HG03457 (cell line): ENCODE results near the gene SMC4.
"Not testable (repeated sequence)": the region's sequence is repeated elsewhere in the genome, so short reads cannot be mapped to it uniquely, and the experiment has no call there.

ENCODE experiments used
- ATAC-seq: cut with Tn5 transposase; IDR thresholded peaks from one replicate; pipeline ENCODE4 v1.9.1; 2021; ENCODE audit warnings: moderate number of reproducible peaks; ENCODE audit not compliant: unreplicated experiment

The SMC4 gene

GRCh38 chr3:160399125-160400029 is at the start of gene SMC4, which contains the start of gene IFT80:
SMC4 (plus strand) TSS chr3:160399650; CDS start chr3:160400827, 1,177 bp downstream.
IFT80 (minus strand) TSS chr3:160399225; CDS start chr3:160384600, 14,625 bp downstream.
- ATAC-seq: peak; percentile 91

GRCh38 chr3:160355826-160356225 is 43.6 kb upstream of the SMC4 start:
- no peak for ATAC-seq

GRCh38 chr3:160362896-160363295 is 36.6 kb upstream of the SMC4 start:
- not testable (repeated sequence) for ATAC-seq

DNA sequence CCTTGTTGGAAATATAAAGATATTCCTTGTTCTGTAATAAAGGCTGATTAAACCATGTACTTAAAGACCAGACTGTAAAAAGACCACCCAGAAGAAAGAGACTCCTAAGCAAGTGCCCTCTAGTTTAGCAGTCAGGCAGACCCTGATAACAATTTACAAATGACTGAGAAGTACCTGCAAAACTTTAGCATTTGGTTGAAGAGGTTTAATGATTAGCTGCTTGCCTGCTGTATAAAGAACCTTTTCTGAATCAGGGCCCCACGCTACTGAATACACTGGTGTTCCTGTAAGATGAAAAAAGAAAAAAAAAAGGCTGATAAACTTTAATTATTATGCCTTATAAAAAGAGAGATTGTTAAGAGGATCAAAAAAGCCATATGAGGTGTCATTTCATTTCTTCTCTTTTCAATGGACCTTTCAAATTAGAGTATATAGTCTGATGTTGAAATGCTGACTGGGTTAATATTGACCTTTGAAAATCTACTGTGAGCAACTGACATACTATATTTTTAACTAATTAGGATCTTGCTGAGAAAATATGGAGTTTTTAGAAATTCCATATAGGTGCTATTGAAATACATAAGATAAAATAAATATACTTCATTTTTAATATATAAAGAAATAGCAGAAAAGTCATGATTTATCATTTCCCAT is 33.5 kb upstream of the SMC4 start:
- no peak for ATAC-seq

DNA sequence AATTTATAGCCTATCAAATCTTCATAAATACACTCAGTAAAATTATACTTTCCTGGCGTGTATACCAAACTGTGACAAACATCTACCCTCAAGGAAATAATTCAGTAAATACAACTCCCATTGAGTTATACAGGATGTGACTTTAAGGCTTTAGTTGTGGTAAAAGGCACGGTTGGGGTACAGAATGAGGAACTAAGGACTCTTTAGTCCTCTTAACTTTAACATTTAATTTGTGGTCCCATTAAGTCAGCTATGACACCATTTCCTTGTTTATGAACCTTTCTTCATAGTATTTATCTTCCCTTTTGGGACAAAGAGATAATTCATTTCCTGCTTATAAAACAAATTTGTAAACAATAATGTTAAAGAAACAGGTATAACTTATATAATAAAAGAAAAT is 30.6 kb upstream of the SMC4 start:
- peak; percentile 70 for ATAC-seq

GRCh38 chr3:160369784-160370183 is 29.7 kb upstream of the SMC4 start:
- ATAC-seq: no peak

GRCh38 chr3:160370987-160371857 is 28.2 kb upstream of the SMC4 start:
- ATAC-seq: no peak

GRCh38 chr3:160372780-160373179 is 26.7 kb upstream of the SMC4 start:
- no peak for ATAC-seq

DNA sequence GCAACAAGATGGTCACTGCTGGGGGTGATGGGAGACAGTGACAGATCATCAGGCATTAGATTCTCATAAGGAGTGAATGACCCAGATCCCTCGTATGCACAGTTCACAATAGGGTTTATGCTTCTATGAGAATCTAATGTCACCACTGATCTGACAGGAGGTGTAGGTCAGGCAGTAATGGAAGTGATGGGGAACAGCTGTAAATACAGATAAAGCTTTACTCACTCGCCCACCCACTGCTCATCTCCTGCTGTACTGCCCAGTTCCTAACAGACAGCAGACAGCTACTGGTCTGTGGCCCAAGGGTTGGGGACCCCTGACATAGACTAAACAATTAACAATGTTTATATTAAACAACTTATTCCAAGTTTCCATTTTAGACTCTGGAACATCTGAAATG is 25.8 kb upstream of the SMC4 start:
- ATAC-seq: no peak

- ATAC-seq: no peak
Measured at GRCh38 chr3:160374472-160374871, 25.0 kb upstream of the SMC4 start.

GRCh38 chr3:160374925-160375324 is 24.5 kb upstream of the SMC4 start:
- ATAC-seq: no peak

GRCh38 chr3:160376681-160377080 is 22.8 kb upstream of the SMC4 start:
- ATAC-seq: no peak

GRCh38 chr3:160378331-160379109 is 20.9 kb upstream of the SMC4 start:
- no peak for ATAC-seq

GRCh38 chr3:160379628-160380214 is 19.7 kb upstream of the SMC4 start:
- ATAC-seq: no peak

DNA sequence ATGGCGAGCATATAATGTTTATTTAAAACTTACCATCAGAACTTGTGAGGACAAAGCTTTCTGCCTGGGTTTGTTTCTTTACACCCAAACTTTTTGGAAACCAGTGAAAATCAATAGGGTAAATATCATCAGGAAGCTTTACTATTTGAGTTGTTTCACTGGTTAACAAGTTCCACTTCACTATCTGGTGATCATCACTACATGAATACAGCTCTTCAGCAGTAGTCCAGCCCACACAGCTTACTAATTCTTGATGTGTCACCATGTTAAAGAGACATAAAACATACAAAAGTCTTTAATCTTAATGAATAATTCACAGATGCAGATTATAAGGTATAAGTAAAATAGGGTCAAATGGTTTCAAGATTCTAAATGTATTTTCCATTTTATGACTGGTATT is 18.0 kb upstream of the SMC4 start:
- no peak for ATAC-seq

- ATAC-seq: no peak
Measured at GRCh38 chr3:160384639-160385318, 14.7 kb upstream of the SMC4 start.

- ATAC-seq: no peak
Measured at GRCh38 chr3:160390565-160391138, 8.8 kb upstream of the SMC4 start.

DNA sequence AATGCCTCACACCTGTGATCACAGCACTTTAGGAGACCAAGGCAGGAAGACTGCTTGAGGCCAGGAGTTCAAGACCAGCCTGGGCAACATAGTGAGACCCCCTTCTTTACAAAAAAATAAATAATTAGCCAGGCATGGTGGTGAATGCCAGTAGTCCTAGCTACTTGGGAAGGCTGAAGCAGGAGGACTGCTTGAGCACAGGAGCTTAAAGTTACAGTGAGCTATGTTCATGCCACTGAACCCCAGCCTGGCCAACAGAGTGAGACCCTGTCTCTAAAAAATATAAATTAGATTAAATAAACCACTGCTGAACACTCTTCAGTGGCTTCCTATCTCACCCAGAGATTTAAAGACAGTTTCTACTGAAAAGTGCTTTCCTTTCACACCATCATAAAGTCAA is 6.7 kb upstream of the SMC4 start:
- ATAC-seq: no peak

DNA sequence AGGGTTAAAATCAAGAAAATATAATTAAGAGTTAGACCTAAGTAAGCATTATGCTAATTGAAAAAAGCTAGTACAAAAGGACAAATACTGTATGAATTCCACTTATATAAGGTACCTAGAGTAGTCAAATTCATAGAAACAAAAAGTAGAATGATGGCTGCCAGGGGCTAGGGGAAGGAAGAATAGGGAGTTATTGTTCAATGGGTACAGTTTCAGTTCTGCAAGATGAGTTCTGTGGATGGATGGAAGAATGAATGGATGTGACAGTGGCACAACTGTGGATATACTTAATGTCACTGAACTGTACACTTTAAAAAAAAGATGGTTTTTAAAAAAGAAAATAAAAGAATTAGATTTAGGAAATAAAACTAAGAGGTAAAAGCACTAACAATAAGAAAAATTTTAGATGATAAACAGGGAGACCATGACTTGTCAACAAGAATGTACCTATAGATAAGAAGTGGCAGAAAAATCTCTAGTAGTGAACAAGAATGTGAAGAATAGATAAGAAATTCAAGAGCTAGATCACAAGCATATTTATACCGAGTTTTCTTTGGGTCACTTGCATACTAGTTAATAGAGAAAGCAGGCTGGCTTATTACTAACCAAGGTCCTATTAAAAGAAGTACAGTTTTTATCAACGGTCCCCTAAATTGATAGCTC is 6.0 kb upstream of the SMC4 start:
- no peak for ATAC-seq
